Measurements from ENCODE around the gene USH2A.

DNA sequence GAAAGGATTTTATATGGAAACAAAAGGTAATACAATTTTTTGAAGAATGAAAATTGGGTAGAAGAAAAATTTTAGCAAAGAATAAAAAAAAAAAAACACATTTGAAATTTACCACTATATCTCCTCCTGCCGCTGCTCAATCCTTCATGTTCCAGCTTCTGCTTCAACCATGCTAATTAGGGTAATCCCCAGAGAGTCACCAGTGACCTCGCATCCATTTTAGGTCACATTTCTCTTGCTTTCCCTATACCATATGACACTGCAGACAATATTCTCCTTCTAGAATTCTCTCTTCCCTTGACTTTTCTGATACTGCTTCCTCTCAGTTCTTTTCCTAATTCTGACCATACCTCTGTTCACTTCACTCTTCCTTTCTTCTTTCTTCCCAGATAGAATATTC lies 237.1 kb downstream of the USH2A start:
- TF ChIP-seq CTCF (IDR thresholded peaks at IDR 0.05): no peak
- no peak for TF ChIP-seq POLR2A (IDR thresholded peaks at IDR 0.05)

All from prostate gland (tissue), 2 donors.